Mesothelial cell of epicardium (in vitro differentiated cells): Measurements from ENCODE around the gene HRG. TPM values are rescaled to one million over a fixed set of nuclear protein-coding genes. Genes with fewer than 3 reads are reported as not detected.

Experiments used
- DNase-seq, 2 experiments: peaks; one replicate each; pipeline ENCODE4 v3.0.0; 2021; ENCODE audit warnings: low spot score in 2 of 2; ENCODE audit not compliant: unreplicated experiment in 2 of 2
- H3K27ac Mint-ChIP-seq: 2 replicates; pipeline ENCODE4 v1.8.0; 2021; ENCODE audit warnings: mixed read lengths
- H3K27me3 Mint-ChIP-seq: 2 replicates; pipeline ENCODE4 v1.8.0; 2021; ENCODE audit warnings: low read depth, mixed read lengths
- H3K36me3 Mint-ChIP-seq: 2 replicates; pipeline ENCODE4 v1.8.0; 2021; ENCODE audit warnings: mixed read lengths
- H3K4me1 Mint-ChIP-seq: 2 replicates; pipeline ENCODE4 v1.8.0; 2021; ENCODE audit warnings: mixed read lengths
- H3K4me3 Mint-ChIP-seq: 2 replicates; pipeline ENCODE4 v1.8.0; 2021; ENCODE audit warnings: mild to moderate bottlenecking, moderate library complexity, mixed read lengths
- H3K9me3 Mint-ChIP-seq: 2 replicates; pipeline ENCODE4 v1.8.0; 2021; ENCODE audit warnings: mixed read lengths
- total RNA-seq: library from RNA; stranded (reverse); gene quantifications from 3 replicates; pipeline ENCODE4 v1.2.1, GENCODE V29; 2021
- TF ChIP-seq, protein P1 (sequence below): fragments of 200-600 bp; sonication (generic); IDR thresholded peaks from one replicate; pipeline ENCODE4 v1.5.0; 2021; ENCODE audit warnings: antibody characterized with exemption; ENCODE audit not compliant: unreplicated experiment

Gene HRG
- total RNA-seq, 1 donor from 2014 or later: not detected

DNA sequence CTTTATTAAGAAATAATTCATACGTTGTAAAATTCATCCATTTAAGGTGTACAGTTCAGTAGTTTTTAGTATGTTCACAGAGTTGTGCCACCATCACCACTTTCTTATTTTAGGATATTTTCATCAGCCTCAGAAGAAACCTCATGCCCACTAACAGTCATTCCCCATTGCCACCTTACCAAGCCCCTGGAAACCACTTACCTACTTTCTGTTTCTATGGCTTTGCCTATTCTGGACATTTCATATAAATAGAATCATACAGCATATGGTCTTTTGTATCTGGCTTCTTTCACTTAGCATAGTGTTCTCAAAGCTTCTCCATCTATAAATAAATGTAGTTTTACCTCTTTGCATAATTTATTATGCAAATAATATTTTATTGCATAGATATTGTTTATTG is 19.0 kb upstream of the HRG start:
- TF ChIP-seq, protein P1, sequence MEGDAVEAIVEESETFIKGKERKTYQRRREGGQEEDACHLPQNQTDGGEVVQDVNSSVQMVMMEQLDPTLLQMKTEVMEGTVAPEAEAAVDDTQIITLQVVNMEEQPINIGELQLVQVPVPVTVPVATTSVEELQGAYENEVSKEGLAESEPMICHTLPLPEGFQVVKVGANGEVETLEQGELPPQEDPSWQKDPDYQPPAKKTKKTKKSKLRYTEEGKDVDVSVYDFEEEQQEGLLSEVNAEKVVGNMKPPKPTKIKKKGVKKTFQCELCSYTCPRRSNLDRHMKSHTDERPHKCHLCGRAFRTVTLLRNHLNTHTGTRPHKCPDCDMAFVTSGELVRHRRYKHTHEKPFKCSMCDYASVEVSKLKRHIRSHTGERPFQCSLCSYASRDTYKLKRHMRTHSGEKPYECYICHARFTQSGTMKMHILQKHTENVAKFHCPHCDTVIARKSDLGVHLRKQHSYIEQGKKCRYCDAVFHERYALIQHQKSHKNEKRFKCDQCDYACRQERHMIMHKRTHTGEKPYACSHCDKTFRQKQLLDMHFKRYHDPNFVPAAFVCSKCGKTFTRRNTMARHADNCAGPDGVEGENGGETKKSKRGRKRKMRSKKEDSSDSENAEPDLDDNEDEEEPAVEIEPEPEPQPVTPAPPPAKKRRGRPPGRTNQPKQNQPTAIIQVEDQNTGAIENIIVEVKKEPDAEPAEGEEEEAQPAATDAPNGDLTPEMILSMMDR: no peak
- Mint-ChIP-seq H3K27me3 (peaks cover 41% of the 10 kb centered on the region), H3K36me3 (no peaks in the 10 kb centered on the region), H3K27ac (no peak overlapping the region), H3K4me1 (no peaks in the 10 kb centered on the region), H3K4me3 (no peak overlapping the region), H3K9me3 (peaks cover 4% of the 10 kb centered on the region)
- no peak for DNase-seq

DNA sequence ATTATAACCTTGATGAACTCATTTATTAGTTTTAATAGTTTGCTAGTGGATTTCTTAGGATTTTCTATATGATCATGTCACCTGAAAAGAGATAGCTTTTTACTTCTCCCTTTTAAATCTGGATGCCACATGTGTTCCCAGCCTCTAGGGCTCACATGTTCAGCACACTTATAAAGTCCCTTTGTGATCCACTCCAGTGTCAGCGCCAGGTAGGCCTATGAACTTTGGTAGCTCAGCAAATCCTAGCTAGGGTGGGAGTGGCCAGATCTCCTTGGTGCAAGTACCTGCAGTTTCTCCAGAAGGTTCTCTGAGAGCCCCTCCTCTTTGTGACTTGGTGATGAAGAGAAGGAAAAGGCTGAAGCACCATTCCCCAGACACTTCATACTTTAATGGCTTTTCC is 17.0 kb upstream of the HRG start:
- H3K27me3 Mint-ChIP-seq: peaks cover 31% of the 10 kb centered on the region
- TF ChIP-seq, protein P1: no peak
- H3K4me3 Mint-ChIP-seq: no peak overlapping the region
- DNase-seq: no peak
- no peak overlapping the region for H3K27ac Mint-ChIP-seq
- no peaks in the 10 kb centered on the region for H3K4me1 Mint-ChIP-seq
- peaks cover 4% of the 10 kb centered on the region for H3K9me3 Mint-ChIP-seq
- no peaks in the 10 kb centered on the region for H3K36me3 Mint-ChIP-seq

DNA sequence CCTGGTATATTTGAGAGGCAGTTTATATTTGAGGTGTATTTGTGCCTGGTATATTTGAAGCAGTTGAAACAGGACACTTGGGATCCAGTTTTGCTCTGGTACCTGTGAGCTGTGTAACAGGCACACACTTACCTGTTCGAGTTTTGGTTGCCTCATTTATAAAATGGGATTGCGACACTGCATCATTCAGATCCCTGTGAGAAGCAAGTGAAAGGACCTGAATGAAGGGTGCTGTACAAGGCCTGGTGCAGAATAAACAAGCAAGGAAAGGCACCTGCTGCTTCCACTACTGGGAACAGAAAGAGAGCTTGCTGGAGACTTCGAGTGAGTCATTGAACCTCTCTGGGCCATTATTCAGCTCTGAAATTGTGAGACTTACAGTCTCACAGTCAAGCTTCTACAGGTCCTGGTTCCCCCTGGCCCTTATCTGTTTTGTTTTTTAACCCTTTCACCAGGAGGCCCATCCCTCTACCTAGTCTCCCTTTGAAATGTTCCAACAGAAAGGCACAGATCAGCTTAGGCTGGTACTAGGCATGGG is 14.1 kb upstream of the HRG start:
- H3K27me3 Mint-ChIP-seq: peaks cover 16% of the 10 kb centered on the region
- no peak for DNase-seq
- H3K4me1 Mint-ChIP-seq: no peaks in the 10 kb centered on the region
- H3K36me3 Mint-ChIP-seq: no peaks in the 10 kb centered on the region
- no peak overlapping the region for H3K4me3 Mint-ChIP-seq
- peaks cover 9% of the 10 kb centered on the region for H3K9me3 Mint-ChIP-seq
- TF ChIP-seq, protein P1: no peak
- H3K27ac Mint-ChIP-seq: no peak overlapping the region

DNA sequence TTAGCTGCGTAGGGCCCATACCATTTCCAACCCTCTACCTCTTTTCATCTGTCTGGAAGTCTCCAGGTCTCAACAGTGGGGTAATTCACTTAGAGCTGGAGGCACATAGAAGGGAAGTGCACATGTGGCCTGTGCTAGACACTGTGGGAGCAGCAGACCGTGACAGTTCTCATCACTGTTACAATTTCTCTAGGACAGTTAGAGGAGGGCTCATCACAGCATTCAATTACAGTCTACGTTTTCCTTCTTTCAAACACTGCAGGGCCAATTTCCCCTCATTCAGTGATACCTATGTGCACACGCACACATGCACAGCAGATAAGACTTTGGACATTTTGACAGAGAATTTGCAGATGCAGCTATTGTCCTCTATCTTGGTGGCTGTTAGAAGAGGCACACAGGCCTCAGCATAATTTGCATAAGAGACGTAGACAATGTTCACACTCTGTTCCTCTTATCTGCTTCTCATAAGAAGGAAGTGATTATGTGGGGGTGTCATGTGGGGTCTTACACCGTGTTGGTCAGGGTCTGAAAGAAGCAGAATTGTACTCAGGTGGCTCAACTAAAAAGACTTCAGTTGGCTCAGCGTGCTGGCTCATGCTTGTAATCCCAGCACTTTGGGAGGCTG is 12.6 kb upstream of the HRG start:
- peaks cover 16% of the 10 kb centered on the region for H3K27me3 Mint-ChIP-seq
- TF ChIP-seq, protein P1: no peak
- H3K27ac Mint-ChIP-seq: no peak overlapping the region
- H3K9me3 Mint-ChIP-seq: peaks cover 5% of the 10 kb centered on the region
- no peaks in the 10 kb centered on the region for H3K4me1 Mint-ChIP-seq
- no peaks in the 10 kb centered on the region for H3K36me3 Mint-ChIP-seq
- no peak overlapping the region for H3K4me3 Mint-ChIP-seq
- no peak for DNase-seq

DNA sequence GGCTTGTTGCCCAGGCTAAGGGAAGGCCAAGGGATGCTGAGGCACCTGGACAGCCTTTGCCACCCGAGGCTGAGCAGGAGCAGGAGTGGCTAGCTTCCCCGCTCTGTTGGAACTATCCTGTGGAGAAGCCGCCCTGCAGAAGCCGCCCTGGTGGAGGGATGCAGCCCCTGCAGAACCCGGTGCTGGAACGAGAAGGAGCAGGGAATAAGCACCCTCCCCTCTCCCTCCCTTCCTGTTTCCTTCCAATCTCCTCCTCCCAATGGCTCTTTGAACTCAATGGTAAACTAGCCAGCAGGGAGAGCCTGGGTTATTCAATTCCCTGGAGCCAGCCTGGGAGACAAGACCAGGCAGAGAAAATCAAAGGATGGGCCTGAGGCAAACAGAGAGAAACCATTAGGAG is 11.8 kb upstream of the HRG start:
- H3K27me3 Mint-ChIP-seq: peaks cover 15% of the 10 kb centered on the region
- no peaks in the 10 kb centered on the region for H3K36me3 Mint-ChIP-seq
- DNase-seq: no peak
- no peaks in the 10 kb centered on the region for H3K4me1 Mint-ChIP-seq
- H3K4me3 Mint-ChIP-seq: no peak overlapping the region
- TF ChIP-seq, protein P1: no peak
- H3K27ac Mint-ChIP-seq: no peak overlapping the region
- H3K9me3 Mint-ChIP-seq: peaks cover 5% of the 10 kb centered on the region
